H9 (cell line): ENCODE data around the gene ARHGDIB. TPM values are rescaled to one million over a fixed set of nuclear protein-coding genes. Genes with fewer than 3 reads are reported as not detected.

Experiments used
- DNase-seq: peaks from one replicate; pipeline ENCODE4 v3.0.0-alpha.2; 2017
- H2AFZ ChIP-seq: one replicate; pipeline ENCODE4 v1.6.1; 2013; ENCODE audit warnings: mild to moderate bottlenecking, low read length, control low read depth, moderate library complexity
- H2AK5ac ChIP-seq: 2 replicates; pipeline ENCODE4 v1.6.1; 2013; ENCODE audit warnings: low read length, control low read depth, mixed read lengths; ENCODE audit not compliant: insufficient read length
- H2BK120ac ChIP-seq: one replicate; pipeline ENCODE4 v1.6.1; 2013; ENCODE audit warnings: low read depth, mild to moderate bottlenecking, low read length, control low read depth, inconsistent platforms; ENCODE audit not compliant: poor library complexity, severe bottlenecking
- H2BK12ac ChIP-seq: 2 replicates; pipeline ENCODE4 v1.6.1; 2013; ENCODE audit warnings: low read length, control low read depth, mixed read lengths, low read depth; ENCODE audit not compliant: insufficient read length
- H2BK15ac ChIP-seq: 2 replicates; pipeline ENCODE4 v1.6.1; 2013; ENCODE audit warnings: low read depth, low read length, control low read depth
- H2BK20ac ChIP-seq: one replicate; pipeline ENCODE4 v1.6.1; 2013; ENCODE audit warnings: low read depth, mild to moderate bottlenecking, low read length, control low read depth, inconsistent platforms; ENCODE audit not compliant: poor library complexity, severe bottlenecking
- H2BK5ac ChIP-seq: 2 replicates; pipeline ENCODE4 v1.6.1; 2013; ENCODE audit warnings: low read length, control low read depth, mixed read lengths; ENCODE audit not compliant: insufficient read length
- H3K14ac ChIP-seq: 2 replicates; pipeline ENCODE4 v1.6.1; 2013; ENCODE audit warnings: low read length, control low read depth; ENCODE audit not compliant: insufficient read depth
- H3K18ac ChIP-seq: 2 replicates; pipeline ENCODE4 v1.6.1; 2013; ENCODE audit warnings: low read depth, mild to moderate bottlenecking, mixed read lengths, low read length, control low read depth; ENCODE audit not compliant: insufficient read length
- H3K23ac ChIP-seq: 2 replicates; pipeline ENCODE4 v1.6.1; 2013; ENCODE audit warnings: low read length, control low read depth, mixed read lengths, low read depth; ENCODE audit not compliant: insufficient read length
- H3K23me2 ChIP-seq: 2 replicates; pipeline ENCODE4 v1.6.1; 2013; ENCODE audit warnings: low read depth, mild to moderate bottlenecking, mixed read lengths, low read length, control low read depth; ENCODE audit not compliant: insufficient read length, poor library complexity, severe bottlenecking
- H3K27ac ChIP-seq: 2 replicates; pipeline ENCODE4 v1.5.1; 2013; ENCODE audit warnings: low read length, control low read depth, mixed read lengths, low read depth; ENCODE audit not compliant: insufficient read length
- H3K27me3 ChIP-seq: 2 replicates; pipeline ENCODE4 v1.6.1; 2013; ENCODE audit warnings: low read length, control low read depth, inconsistent platforms; ENCODE audit not compliant: insufficient read depth
- H3K4ac ChIP-seq: 2 replicates; pipeline ENCODE4 v1.6.1; 2013; ENCODE audit warnings: low read depth, mild to moderate bottlenecking, control low read depth, inconsistent platforms, low read length, moderate library complexity
- H3K4me1 ChIP-seq: 2 replicates; pipeline ENCODE4 v1.6.1; 2013; ENCODE audit warnings: low read length, control low read depth, inconsistent platforms; ENCODE audit not compliant: insufficient read depth
- H3K4me2 ChIP-seq: 2 replicates; pipeline ENCODE4 v1.6.1; 2013; ENCODE audit warnings: low read length, control low read depth, mixed read lengths; ENCODE audit not compliant: insufficient read length, insufficient read depth
- H3K56ac ChIP-seq: 2 replicates; pipeline ENCODE4 v1.6.1; 2013; ENCODE audit warnings: low read depth, mild to moderate bottlenecking, mixed read lengths, low read length, control low read depth; ENCODE audit not compliant: insufficient read length
- H3K79me1 ChIP-seq: 2 replicates; pipeline ENCODE4 v1.6.1; 2013; ENCODE audit warnings: low read depth, mild to moderate bottlenecking, moderate library complexity, low read length, control low read depth, inconsistent platforms; ENCODE audit not compliant: insufficient read depth, poor library complexity, severe bottlenecking
- H3K79me2 ChIP-seq: 2 replicates; pipeline ENCODE4 v1.6.1; 2013; ENCODE audit warnings: low read length, control low read depth, inconsistent platforms; ENCODE audit not compliant: insufficient read depth
- H3K9ac ChIP-seq: 2 replicates; pipeline ENCODE4 v1.6.1; 2013; ENCODE audit warnings: low read length, control low read depth, mixed read lengths; ENCODE audit not compliant: insufficient read length; ENCODE audit errors: extremely low read depth
- H3K9me3 ChIP-seq: one replicate; pipeline ENCODE4 v1.6.1; 2013; ENCODE audit warnings: low read depth, low read length, inconsistent platforms; ENCODE audit not compliant: control insufficient read depth
- H3T11ph ChIP-seq: one replicate; pipeline ENCODE4 v1.6.1; 2013; ENCODE audit warnings: mild to moderate bottlenecking, low read length, control low read depth, inconsistent platforms
- H4K20me1 ChIP-seq: one replicate; pipeline ENCODE4 v1.6.1; 2013; ENCODE audit not compliant: control insufficient read depth, insufficient read length, insufficient read depth
- H4K5ac ChIP-seq: 2 replicates; pipeline ENCODE4 v1.6.1; 2013; ENCODE audit warnings: low read depth, mild to moderate bottlenecking, mixed read lengths, low read length, control low read depth; ENCODE audit not compliant: insufficient read length
- H4K8ac ChIP-seq: replicated peaks from 2 replicates; pipeline ENCODE4 v1.6.1; 2013; ENCODE audit warnings: low read length, control low read depth, mixed read lengths, low read depth; ENCODE audit not compliant: insufficient read length
- H4K91ac ChIP-seq: 2 replicates; pipeline ENCODE4 v1.6.1; 2013; ENCODE audit warnings: low read depth, mild to moderate bottlenecking, moderate library complexity, mixed read lengths, low read length, control low read depth; ENCODE audit not compliant: insufficient read length
- H3K27ac Mint-ChIP-seq, 3 experiments: 2 replicates in 2 of 3; 3 replicates in 1 of 3; pipeline ENCODE4 v1.8.0; 2020 to 2021; ENCODE audit warnings: mixed read lengths in 3 of 3, mild to moderate bottlenecking in 1 of 3, moderate library complexity in 1 of 3
- H3K27me3 Mint-ChIP-seq: 2 replicates; pipeline ENCODE4 v1.8.0; 2021; ENCODE audit warnings: low read depth, mild to moderate bottlenecking, moderate library complexity, mixed read lengths
- H3K36me3 Mint-ChIP-seq, 3 experiments: 2 replicates in 2 of 3; 3 replicates in 1 of 3; pipeline ENCODE4 v1.8.0; 2020 to 2021; ENCODE audit warnings: low read depth in 3 of 3, mixed read lengths in 3 of 3; ENCODE audit not compliant: insufficient read depth in 1 of 3
- H3K4me1 Mint-ChIP-seq, 2 experiments: 2 replicates each; pipeline ENCODE4 v1.8.0; 2020; ENCODE audit warnings: mixed read lengths in 2 of 2
- H3K4me3 Mint-ChIP-seq, 2 experiments: 2 replicates in 1 of 2; 3 replicates in 1 of 2; pipeline ENCODE4 v1.8.0; 2020 to 2021; ENCODE audit warnings: mild to moderate bottlenecking in 2 of 2, mixed read lengths in 2 of 2, moderate library complexity in 1 of 2
- H3K9me3 Mint-ChIP-seq, 2 experiments: 2 replicates in 1 of 2; 3 replicates in 1 of 2; pipeline ENCODE4 v1.8.0; 2020; ENCODE audit warnings: mild to moderate bottlenecking in 2 of 2, mixed read lengths in 2 of 2, moderate library complexity in 1 of 2
- CTCF ChIP-seq: fragments of 200-600 bp; sonication (generic); conservative IDR thresholded peaks from 3 replicates; pipeline ENCODE4 v1.8.0; 2021; ENCODE audit warnings: antibody characterized with exemption, mild to moderate bottlenecking
- WGBS: extraction: QIAGEN DNeasy Blood & Tissue Kit; methylation state at CpG from one replicate; pipeline ENCODE4 v1.1.7; 2013; ENCODE audit warnings: missing lambda C conversion rate, low lambda C conversion rate, mixed read lengths; ENCODE audit not compliant: insufficient read length; ENCODE audit errors: extremely low coverage; 5-methylcytosine and 5-hydroxymethylcytosine counted together
- total RNA-seq: library from RNA; stranded (reverse); gene quantifications from 2 replicates; pipeline ENCODE4 v1.2.1, GENCODE V29; 2021

Gene ARHGDIB
- total RNA-seq, 1 experiment from 2014 or later = 0.44 TPM

- TF ChIP-seq CTCF = no peak
- no peak overlapping the region for H4K8ac ChIP-seq
- H3K18ac ChIP-seq = no peak overlapping the region
- no peak overlapping the region for H2BK5ac ChIP-seq
- no peak overlapping the region for H3K27ac ChIP-seq
- no peak overlapping the region for H3K4ac ChIP-seq
- no peak overlapping the region for H4K91ac ChIP-seq
- Mint-ChIP-seq H3K9me3 (peaks cover 7% of the 10 kb centered on the region in 2 experiments; a peak in 4 of 5 replicates), H3K4me3 (no peak overlapping the region), H3K27me3 (no peaks in the 10 kb centered on the region), H3K36me3 (no peaks in the 10 kb centered on the region), H3K4me1 (no peaks in the 10 kb centered on the region), H3K27ac (no peak overlapping the region)
- H3K56ac ChIP-seq = no peak overlapping the region
- H3K9ac ChIP-seq = no peak overlapping the region
- no peaks in the 10 kb centered on the region for H3K79me1 ChIP-seq
- H3K9me3 ChIP-seq = no peaks in the 10 kb centered on the region
- no peak overlapping the region for H3K14ac ChIP-seq
- H3T11ph ChIP-seq = no peak overlapping the region
- no peak overlapping the region for H3K23ac ChIP-seq
- no peaks in the 10 kb centered on the region for H3K4me1 ChIP-seq
- H2AFZ ChIP-seq = no peak overlapping the region
- H3K79me2 ChIP-seq = no peaks in the 10 kb centered on the region
- no peak overlapping the region for H3K4me2 ChIP-seq
- no CpG with 5 or more reads among the region's 4 CpGs for WGBS
- no peak overlapping the region for H2BK20ac ChIP-seq
- H4K5ac ChIP-seq = no peak overlapping the region
- no peaks in the 10 kb centered on the region for H4K20me1 ChIP-seq
- no peak overlapping the region for H2BK12ac ChIP-seq
- H2BK120ac ChIP-seq = no peak overlapping the region
- DNase-seq = no peak
- H3K27me3 ChIP-seq = no peaks in the 10 kb centered on the region
- H2BK15ac ChIP-seq = no peak overlapping the region
- H2AK5ac ChIP-seq = no peak overlapping the region
- no peaks in the 10 kb centered on the region for H3K23me2 ChIP-seq
Measured at GRCh38 chr12:14993537-14994266, 32.3 kb upstream of the ARHGDIB start.
